Measurements from ENCODE around the gene RIN3. TPM values are rescaled to one million over a fixed set of nuclear protein-coding genes. Genes with fewer than 3 reads are reported as not detected.

Gene RIN3
- total RNA-seq, 1 donor from 2014 or later: 0.76 TPM

DNA sequence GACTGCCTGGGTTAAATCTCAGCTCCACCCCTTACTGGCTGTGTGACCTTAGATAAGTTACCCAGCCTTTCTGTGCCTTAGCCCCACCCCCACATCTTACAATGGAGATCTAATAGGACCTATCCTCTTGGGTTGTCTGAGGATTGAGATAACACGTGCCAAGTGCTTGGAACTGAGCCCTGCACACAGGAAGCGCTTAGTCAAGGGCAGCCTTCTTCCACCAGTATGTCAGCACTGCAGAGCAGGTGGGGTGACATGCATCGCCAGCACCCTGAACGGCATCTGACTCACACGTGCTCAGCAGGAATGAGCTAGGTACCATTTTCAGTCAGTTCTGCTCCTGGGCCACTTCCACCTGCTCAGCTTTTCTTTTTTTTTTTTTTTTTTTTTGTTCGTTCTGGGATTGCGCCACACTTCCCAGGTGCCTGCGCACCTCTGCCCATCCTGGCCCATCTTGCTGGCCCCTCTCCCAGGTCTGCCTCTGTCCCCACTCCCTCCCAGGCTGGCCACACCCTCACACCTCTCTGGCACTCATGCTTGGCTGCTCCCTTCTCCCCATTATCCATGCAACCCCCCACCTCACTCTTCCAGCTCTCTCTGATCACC is 215.3 kb downstream of the RIN3 start:
- Mint-ChIP-seq H3K9me3 (ENCODE audit: unreplicated experiment) (no peaks in the 10 kb centered on the region), H3K4me1 (ENCODE audit: low read depth, unreplicated experiment) (no peaks in the 10 kb centered on the region), H3K27ac (ENCODE audit: unreplicated experiment) (no peak overlapping the region), H3K36me3 (ENCODE audit: unreplicated experiment) (peaks cover 16% of the 10 kb centered on the region), H3K4me3 (ENCODE audit: unreplicated experiment) (no peak overlapping the region), H3K27me3 (ENCODE audit: unreplicated experiment) (peaks cover 7% of the 10 kb centered on the region)
- TF ChIP-seq, protein P1, sequence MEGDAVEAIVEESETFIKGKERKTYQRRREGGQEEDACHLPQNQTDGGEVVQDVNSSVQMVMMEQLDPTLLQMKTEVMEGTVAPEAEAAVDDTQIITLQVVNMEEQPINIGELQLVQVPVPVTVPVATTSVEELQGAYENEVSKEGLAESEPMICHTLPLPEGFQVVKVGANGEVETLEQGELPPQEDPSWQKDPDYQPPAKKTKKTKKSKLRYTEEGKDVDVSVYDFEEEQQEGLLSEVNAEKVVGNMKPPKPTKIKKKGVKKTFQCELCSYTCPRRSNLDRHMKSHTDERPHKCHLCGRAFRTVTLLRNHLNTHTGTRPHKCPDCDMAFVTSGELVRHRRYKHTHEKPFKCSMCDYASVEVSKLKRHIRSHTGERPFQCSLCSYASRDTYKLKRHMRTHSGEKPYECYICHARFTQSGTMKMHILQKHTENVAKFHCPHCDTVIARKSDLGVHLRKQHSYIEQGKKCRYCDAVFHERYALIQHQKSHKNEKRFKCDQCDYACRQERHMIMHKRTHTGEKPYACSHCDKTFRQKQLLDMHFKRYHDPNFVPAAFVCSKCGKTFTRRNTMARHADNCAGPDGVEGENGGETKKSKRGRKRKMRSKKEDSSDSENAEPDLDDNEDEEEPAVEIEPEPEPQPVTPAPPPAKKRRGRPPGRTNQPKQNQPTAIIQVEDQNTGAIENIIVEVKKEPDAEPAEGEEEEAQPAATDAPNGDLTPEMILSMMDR (IDR thresholded peaks at IDR 0.05; ENCODE audit: partially characterized antibody, unreplicated experiment): no peak
- no peak for DNase-seq

DNA sequence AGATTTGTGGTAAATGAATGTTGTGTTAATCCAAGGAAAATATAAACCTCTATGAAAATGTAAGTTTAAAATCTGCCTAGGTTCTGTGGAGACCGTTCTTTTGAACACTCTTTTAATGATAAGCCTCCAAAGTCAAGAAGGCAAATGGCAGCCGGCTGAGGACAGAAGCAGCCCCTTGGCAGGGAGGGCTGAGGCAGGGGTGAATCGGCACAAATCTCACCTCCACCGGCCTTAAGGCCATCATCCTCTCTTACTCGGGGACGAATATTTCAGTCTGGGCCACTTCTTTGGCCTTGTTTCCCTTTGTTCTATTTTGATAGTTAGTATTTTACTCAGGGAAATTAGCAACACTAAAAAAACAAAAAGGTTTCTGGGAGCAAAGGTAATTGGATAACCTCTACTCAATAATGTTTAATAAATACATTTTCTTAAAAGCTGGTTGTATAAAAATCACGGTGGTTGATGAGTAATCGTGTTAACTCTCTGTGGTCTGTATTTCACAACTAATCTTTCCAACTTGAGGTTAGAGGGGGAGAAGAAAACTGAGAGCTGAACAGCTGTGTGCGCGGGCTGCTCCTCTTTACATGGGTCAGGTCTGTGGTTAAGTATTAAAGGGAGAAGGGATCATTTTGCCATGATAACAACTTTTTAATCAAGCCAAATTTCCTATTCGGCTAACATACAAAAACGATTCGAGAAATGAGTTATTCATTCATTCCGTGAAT is 216.2 kb downstream of the RIN3 start:
- H3K27me3 Mint-ChIP-seq (ENCODE audit: unreplicated experiment): peaks cover 7% of the 10 kb centered on the region
- H3K4me1 Mint-ChIP-seq (ENCODE audit: low read depth, unreplicated experiment): no peaks in the 10 kb centered on the region
- H3K4me3 Mint-ChIP-seq (ENCODE audit: unreplicated experiment): no peak overlapping the region
- DNase-seq: no peak
- H3K9me3 Mint-ChIP-seq (ENCODE audit: unreplicated experiment): no peaks in the 10 kb centered on the region
- no peak overlapping the region for H3K27ac Mint-ChIP-seq (ENCODE audit: unreplicated experiment)
- TF ChIP-seq, protein P1 (IDR thresholded peaks at IDR 0.05; ENCODE audit: partially characterized antibody, unreplicated experiment): no peak
- H3K36me3 Mint-ChIP-seq (ENCODE audit: unreplicated experiment): peaks cover 16% of the 10 kb centered on the region

- Mint-ChIP-seq H3K4me3 (ENCODE audit: unreplicated experiment) (no peak overlapping the region), H3K27ac (ENCODE audit: unreplicated experiment) (no peak overlapping the region), H3K27me3 (ENCODE audit: unreplicated experiment) (peaks cover 7% of the 10 kb centered on the region), H3K36me3 (ENCODE audit: unreplicated experiment) (peaks cover 15% of the 10 kb centered on the region), H3K4me1 (ENCODE audit: low read depth, unreplicated experiment) (no peaks in the 10 kb centered on the region), H3K9me3 (ENCODE audit: unreplicated experiment) (no peaks in the 10 kb centered on the region)
- DNase-seq: no peak
- TF ChIP-seq, protein P1 (IDR thresholded peaks at IDR 0.05; ENCODE audit: partially characterized antibody, unreplicated experiment): no peak
Measured at GRCh38 chr14:92731622-92732115, 218.1 kb downstream of the RIN3 start.

DNA sequence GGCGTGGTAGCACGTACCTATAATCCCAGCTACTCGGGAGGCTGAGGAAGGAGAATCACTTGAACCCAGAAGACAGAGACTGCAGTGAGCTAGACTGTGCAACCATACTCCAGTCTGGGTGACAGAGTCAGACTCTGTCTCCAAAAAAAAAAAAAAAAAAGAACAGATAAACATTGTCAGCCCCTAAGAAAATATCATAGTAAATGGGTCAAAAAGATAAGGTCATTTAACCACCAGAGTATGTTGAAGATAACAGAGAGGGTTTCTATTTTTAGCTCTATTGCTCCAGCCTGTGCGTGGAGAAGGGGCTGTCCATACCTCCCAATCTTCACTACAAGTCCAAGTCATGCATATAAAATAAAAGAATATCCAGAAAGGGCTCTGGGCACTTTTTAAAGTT is 219.4 kb downstream of the RIN3 start:
- DNase-seq: no peak
- no peak overlapping the region for H3K4me3 Mint-ChIP-seq (ENCODE audit: unreplicated experiment)
- TF ChIP-seq, protein P1 (IDR thresholded peaks at IDR 0.05; ENCODE audit: partially characterized antibody, unreplicated experiment): no peak
- no peaks in the 10 kb centered on the region for H3K9me3 Mint-ChIP-seq (ENCODE audit: unreplicated experiment)
- no peak overlapping the region for H3K27ac Mint-ChIP-seq (ENCODE audit: unreplicated experiment)
- H3K27me3 Mint-ChIP-seq (ENCODE audit: unreplicated experiment): peaks cover 5% of the 10 kb centered on the region
- peaks cover 12% of the 10 kb centered on the region for H3K36me3 Mint-ChIP-seq (ENCODE audit: unreplicated experiment)
- H3K4me1 Mint-ChIP-seq (ENCODE audit: low read depth, unreplicated experiment): no peaks in the 10 kb centered on the region

- TF ChIP-seq, protein P1 (IDR thresholded peaks at IDR 0.05; ENCODE audit: partially characterized antibody, unreplicated experiment): no peak
- no peaks in the 10 kb centered on the region for H3K4me1 Mint-ChIP-seq (ENCODE audit: low read depth, unreplicated experiment)
- no peaks in the 10 kb centered on the region for H3K9me3 Mint-ChIP-seq (ENCODE audit: unreplicated experiment)
- H3K27ac Mint-ChIP-seq (ENCODE audit: unreplicated experiment): no peak overlapping the region
- no peak overlapping the region for H3K4me3 Mint-ChIP-seq (ENCODE audit: unreplicated experiment)
- peaks cover 2% of the 10 kb centered on the region for H3K27me3 Mint-ChIP-seq (ENCODE audit: unreplicated experiment)
- peaks cover 12% of the 10 kb centered on the region for H3K36me3 Mint-ChIP-seq (ENCODE audit: unreplicated experiment)
- DNase-seq: no peak
Measured at GRCh38 chr14:92734618-92735017, 221.0 kb downstream of the RIN3 start.
